ENCODE measurements around the gene MICAL2.

DNA sequence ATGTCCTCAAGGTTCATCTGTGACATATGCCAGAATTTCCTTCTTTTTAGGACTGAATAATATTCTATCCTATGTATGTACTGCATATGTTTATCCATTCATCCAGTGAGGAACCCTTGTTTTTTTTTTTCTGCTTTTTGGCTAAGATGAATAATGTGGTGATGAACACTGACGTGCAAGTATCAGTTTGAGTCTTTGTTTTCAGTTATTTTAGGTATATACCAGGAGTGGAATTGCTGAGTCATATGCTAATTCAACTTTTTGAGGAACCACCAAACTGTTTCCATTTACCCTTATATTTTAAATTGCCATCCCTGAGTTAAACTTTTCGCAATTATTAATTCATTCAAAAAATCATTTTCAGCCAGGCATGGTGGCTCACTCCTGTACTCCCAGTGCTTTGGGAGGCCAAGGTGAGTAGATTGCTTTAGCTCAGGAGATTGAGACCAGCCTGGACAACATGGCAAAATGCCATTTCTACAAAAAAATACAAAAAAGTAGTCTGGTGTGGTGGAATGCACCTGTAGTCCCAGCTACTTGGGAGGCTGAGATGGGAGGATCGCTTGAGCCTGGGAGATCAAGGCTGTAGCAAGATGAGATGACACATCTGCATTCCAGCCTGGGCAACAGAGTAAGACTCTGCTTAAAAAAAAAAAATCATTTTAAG, 64.2 kb downstream of the MICAL2 start:
- TF ChIP-seq POLR2A (IDR thresholded peaks at IDR 0.05) (no peak), CTCF (IDR thresholded peaks at IDR 0.05 in 4 of 5, conservative IDR thresholded peaks at IDR 0.05 in 1 of 5) (no peak)

Measured in gastrocnemius medialis (tissue), 4 donors.